SK-N-SH treated with all-trans-retinoic acid at 6 μM for 48 hours (cell line): ENCODE results near the gene MEX3B.
A peak's percentile ranks its signal among the peaks of the same experiment; 100 is the strongest.

Source experiments
- ATAC-seq: fragments of 200-7000 bp; cut with Tn5 transposase; 3 replicates; pipeline ENCODE4 v1.9.1; 2020; ENCODE audit warnings: mild to moderate bottlenecking, moderate library complexity
- ARNTL ChIP-seq: fragments of 450-650 bp; formaldehyde crosslinking; IDR thresholded peaks from 2 replicates; pipeline ENCODE4 v1.5.0; 2020; ENCODE audit warnings: low read depth, mild to moderate bottlenecking, moderate library complexity, borderline replicate concordance
- BACH2 ChIP-seq: fragments of 250-450 bp; sonication (Bioruptor Pico); IDR thresholded peaks from 2 replicates; pipeline ENCODE4 v1.9.0; 2021; ENCODE audit warnings: mild to moderate bottlenecking, borderline replicate concordance
- CREB5 ChIP-seq: fragments of 250-450 bp; sonication (Bioruptor Pico); IDR thresholded peaks from 2 replicates; pipeline ENCODE4 v1.5.1; 2020; ENCODE audit warnings: low read depth, mild to moderate bottlenecking, moderate library complexity
- CSRNP3 ChIP-seq: fragments of 250-450 bp; sonication (Bioruptor Pico); IDR thresholded peaks from 2 replicates; pipeline ENCODE4 v1.5.1; 2021; ENCODE audit warnings: mild to moderate bottlenecking, moderate library complexity
- ESRRG ChIP-seq: fragments of 250-450 bp; sonication (Bioruptor Pico); IDR thresholded peaks from 2 replicates; pipeline ENCODE4 v1.6.1; 2021; ENCODE audit warnings: mild to moderate bottlenecking
- GLIS3 ChIP-seq: fragments of 250-450 bp; sonication (Bioruptor Pico); IDR thresholded peaks from 2 replicates; pipeline ENCODE4 v1.5.0; 2020; ENCODE audit warnings: mild to moderate bottlenecking, moderate library complexity
- ISL1 ChIP-seq: fragments of 250-450 bp; sonication (Bioruptor Pico); IDR thresholded peaks from 2 replicates; pipeline ENCODE4 v2.1.2; 2022; ENCODE audit warnings: mild to moderate bottlenecking, moderate library complexity
- OSR1 ChIP-seq: fragments of 250-450 bp; sonication (Bioruptor Pico); IDR thresholded peaks from 2 replicates; pipeline ENCODE4 v1.8.0; 2022; ENCODE audit warnings: moderate library complexity, mild to moderate bottlenecking, inconsistent platforms
- PATZ1 ChIP-seq: fragments of 250-450 bp; sonication (Bioruptor Pico); IDR thresholded peaks from 2 replicates; pipeline ENCODE4 v1.8.0; 2020; ENCODE audit warnings: mild to moderate bottlenecking, moderate library complexity, borderline replicate concordance
- POU6F1 ChIP-seq: fragments of 250-450 bp; sonication (Bioruptor Pico); IDR thresholded peaks from 2 replicates; pipeline ENCODE4 v1.8.0; 2021; ENCODE audit warnings: low read depth, mild to moderate bottlenecking, moderate library complexity, borderline replicate concordance
- PPARA ChIP-seq: fragments of 250-450 bp; sonication (Bioruptor Pico); IDR thresholded peaks from 2 replicates; pipeline ENCODE4 v1.5.0; 2020; ENCODE audit warnings: mild to moderate bottlenecking, borderline replicate concordance
- RARB ChIP-seq: fragments of 250-450 bp; sonication (Bioruptor Pico); IDR thresholded peaks from 2 replicates; pipeline ENCODE4 v1.8.0; 2021; ENCODE audit warnings: mild to moderate bottlenecking, moderate library complexity
- TCF4 ChIP-seq: fragments of 250-450 bp; sonication (Bioruptor Pico); IDR thresholded peaks from 2 replicates; pipeline ENCODE4 v1.8.0; 2021; ENCODE audit warnings: mild to moderate bottlenecking, moderate library complexity, borderline replicate concordance
- TOX ChIP-seq: fragments of 250-450 bp; sonication (Bioruptor Pico); IDR thresholded peaks from 2 replicates; pipeline ENCODE4 v1.8.0; 2021; ENCODE audit warnings: mild to moderate bottlenecking, moderate library complexity, borderline replicate concordance
- TSHZ2 ChIP-seq: fragments of 250-450 bp; sonication (Bioruptor Pico); IDR thresholded peaks from 2 replicates; pipeline ENCODE4 v1.5.0; 2020; ENCODE audit warnings: mild to moderate bottlenecking, moderate library complexity
- ZC3H10 ChIP-seq: fragments of 250-450 bp; sonication (Bioruptor Pico); IDR thresholded peaks from 2 replicates; pipeline ENCODE4 v1.5.1; 2021; ENCODE audit warnings: mild to moderate bottlenecking, moderate library complexity
- ZFP30 ChIP-seq: fragments of 450-650 bp; formaldehyde crosslinking; IDR thresholded peaks from 2 replicates; pipeline ENCODE4 v1.5.0; 2022; ENCODE audit warnings: mild to moderate bottlenecking, moderate library complexity
- ZNF565 ChIP-seq: fragments of 450-650 bp; formaldehyde crosslinking; conservative IDR thresholded peaks from 2 replicates; pipeline ENCODE4 v1.5.0; 2020; ENCODE audit warnings: low read depth, mild to moderate bottlenecking, moderate library complexity
- ZNF70 ChIP-seq: fragments of 450-650 bp; formaldehyde crosslinking; IDR thresholded peaks from 2 replicates; pipeline ENCODE4 v1.5.0; 2020; ENCODE audit warnings: mild to moderate bottlenecking, moderate library complexity
- ZNF8 ChIP-seq: fragments of 450-650 bp; formaldehyde crosslinking; IDR thresholded peaks from 2 replicates; pipeline ENCODE4 v1.5.0; 2020; ENCODE audit warnings: mild to moderate bottlenecking, moderate library complexity

The MEX3B gene

GRCh38 chr15:82043796-82044372 is 1.9 kb downstream of the MEX3B start (continued):
- TF ChIP-seq CSRNP3, result no peak
- TF ChIP-seq PPARA, result no peak
- TF ChIP-seq BACH2, result no peak

GRCh38 chr15:82043130-82043673 is 2.6 kb downstream of the MEX3B start:
- ATAC-seq, result no peak
- TF ChIP-seq POU6F1 (CRISPR knock-in tag) (no peak), ARNTL (CRISPR knock-in tag) (no peak), ZFP30 (CRISPR knock-in tag) (no peak), PATZ1 (CRISPR knock-in tag) (no peak), CSRNP3 (no peak)
- TF ChIP-seq, all 23 proteins: peak for 0

- no peak for TF ChIP-seq TCF4 (CRISPR knock-in tag)
- 0 out of 2 replicates have a peak, but pooled peaks have one; percentile 59 for TF ChIP-seq ESRRG (CRISPR knock-in tag)
- no peak for TF ChIP-seq ZC3H10 (CRISPR knock-in tag)
- no peak for TF ChIP-seq ISL1 (CRISPR knock-in tag)
- peak; percentile 62; the same call in 1 of the 2 replicates for TF ChIP-seq CSRNP3
- TF ChIP-seq ZFP30 (CRISPR knock-in tag), result no peak
- TF ChIP-seq GLIS3 (CRISPR knock-in tag), result peak; percentile 46; the same call in 1 of the 2 replicates
- peak; percentile 8; the same call in 1 of the 2 replicates for TF ChIP-seq PATZ1 (CRISPR knock-in tag)
- TF ChIP-seq PPARA, result no peak
- TF ChIP-seq CREB5 (CRISPR knock-in tag), result no peak; the same call in 1 of the 2 replicates
- no peak for TF ChIP-seq RARB (CRISPR knock-in tag)
- no peak for TF ChIP-seq ZNF70
- TF ChIP-seq TSHZ2 (CRISPR knock-in tag), result no peak
- no peak for TF ChIP-seq TOX (CRISPR knock-in tag)
- no peak for TF ChIP-seq OSR1 (CRISPR knock-in tag)
- no peak for TF ChIP-seq ZNF8 (CRISPR knock-in tag)
- TF ChIP-seq ZNF565 (CRISPR knock-in tag), result no peak
- no peak for TF ChIP-seq ARNTL (CRISPR knock-in tag)
- no peak for ATAC-seq
Measured at GRCh38 chr15:82040862-82041261, 5.0 kb downstream of the MEX3B start.
